Smooth muscle cell (in vitro differentiated cells): Measurements from ENCODE around the gene CTNNA2. TPM values are rescaled to one million over a fixed set of nuclear protein-coding genes. Genes with fewer than 3 reads are reported as not detected.

Experiments
- DNase-seq: peaks from one replicate; lab custom pipeline; 2025; ENCODE audit not compliant: unreplicated experiment; lab: John Stamatoyannopoulos, UW
- H2AFZ ChIP-seq: fragments of 200-600 bp; sonication (generic); 2 replicates; pipeline ENCODE4 v1.6.0; 2016; ENCODE audit warnings: antibody characterized with exemption, low read depth, mild to moderate bottlenecking
- H3F3A ChIP-seq: fragments of 200-600 bp; sonication (generic); 2 replicates; pipeline ENCODE4 v1.6.0; 2017; ENCODE audit warnings: antibody characterized with exemption, low read depth
- H3K27ac ChIP-seq: fragments of 200-600 bp; sonication (generic); 2 replicates; pipeline ENCODE4 v1.5.1; 2016; ENCODE audit warnings: low read depth, mild to moderate bottlenecking
- H3K27me3 ChIP-seq: fragments of 200-600 bp; sonication (generic); 2 replicates; pipeline ENCODE4 v1.6.1; 2016; ENCODE audit warnings: low read depth, mild to moderate bottlenecking
- H3K36me3 ChIP-seq: fragments of 200-600 bp; sonication (generic); 2 replicates; pipeline ENCODE4 v1.5.1; 2016; ENCODE audit warnings: low read depth
- H3K4me1 ChIP-seq: fragments of 200-600 bp; sonication (generic); 2 replicates; pipeline ENCODE4 v1.5.1; 2016; ENCODE audit warnings: low read depth
- H3K4me2 ChIP-seq: fragments of 200-600 bp; sonication (generic); 2 replicates; pipeline ENCODE4 v1.6.0; 2016; ENCODE audit warnings: mild to moderate bottlenecking
- H3K4me3 ChIP-seq: fragments of 200-600 bp; sonication (generic); 2 replicates; pipeline ENCODE4 v1.5.1; 2016; ENCODE audit warnings: mild to moderate bottlenecking
- H3K79me2 ChIP-seq: fragments of 200-600 bp; sonication (generic); 2 replicates; pipeline ENCODE4 v1.6.0; 2016; ENCODE audit warnings: low read depth, mild to moderate bottlenecking
- H3K9ac ChIP-seq: fragments of 200-600 bp; sonication (generic); 2 replicates; pipeline ENCODE4 v1.6.0; 2016; ENCODE audit warnings: low read depth
- H3K9me3 ChIP-seq: fragments of 200-600 bp; sonication (generic); replicated peaks from 2 replicates; pipeline ENCODE4 v1.5.1; 2016; ENCODE audit warnings: low read depth
- H4K20me1 ChIP-seq: fragments of 200-600 bp; sonication (generic); 2 replicates; pipeline ENCODE4 v1.6.0; 2016; ENCODE audit warnings: low read depth
- CTCF ChIP-seq: fragments of 200-600 bp; sonication (generic); IDR thresholded peaks from 2 replicates; pipeline ENCODE4 v1.5.1; 2017; ENCODE audit warnings: borderline replicate concordance, mild to moderate bottlenecking, antibody characterized with exemption; ENCODE audit not compliant: insufficient read depth, poor library complexity, severe bottlenecking
- WGBS: methylation state at CpG from one replicate; pipeline ENCODE4 v1.1.7; 2016; ENCODE audit warnings: low lambda C conversion rate; 5-methylcytosine and 5-hydroxymethylcytosine counted together
- polyA plus RNA-seq: library from polyadenylated mRNA; unstranded; fragments of >200 nt; fragmentation: Nextera tagmentation; extraction: Ambion mirVana; gene quantifications from 2 replicates; pipeline ENCODE4 v1.2.1, GENCODE V29; 2016
- total RNA-seq: library from RNA; depleted of rRNA; stranded (reverse); fragments of >200 nt; gene quantifications from 2 replicates; pipeline ENCODE4 v1.2.3, GENCODE V29; 2014

Gene CTNNA2
- total and polyA plus RNA-seq, 2 experiments from 2014 or later, result not detected

- Histone ChIP-seq H3K36me3 (no peaks in the 10 kb centered on the region), H3K9ac (no peak overlapping the region), H3K79me2 (no peaks in the 10 kb centered on the region), H3K27ac (no peak overlapping the region), H4K20me1 (no peaks in the 10 kb centered on the region), H3K4me1 (no peaks in the 10 kb centered on the region), H2AFZ (no peak overlapping the region), H3K27me3 (no peaks in the 10 kb centered on the region), H3K9me3 (no peaks in the 10 kb centered on the region), H3F3A (no peaks in the 10 kb centered on the region), H3K4me2 (no peak overlapping the region), H3K4me3 (no peak overlapping the region)
- no peak for TF ChIP-seq CTCF
- no peak for DNase-seq
Observed at GRCh38 chr2:79849241-79849640, 336.4 kb downstream of the CTNNA2 start.

DNA sequence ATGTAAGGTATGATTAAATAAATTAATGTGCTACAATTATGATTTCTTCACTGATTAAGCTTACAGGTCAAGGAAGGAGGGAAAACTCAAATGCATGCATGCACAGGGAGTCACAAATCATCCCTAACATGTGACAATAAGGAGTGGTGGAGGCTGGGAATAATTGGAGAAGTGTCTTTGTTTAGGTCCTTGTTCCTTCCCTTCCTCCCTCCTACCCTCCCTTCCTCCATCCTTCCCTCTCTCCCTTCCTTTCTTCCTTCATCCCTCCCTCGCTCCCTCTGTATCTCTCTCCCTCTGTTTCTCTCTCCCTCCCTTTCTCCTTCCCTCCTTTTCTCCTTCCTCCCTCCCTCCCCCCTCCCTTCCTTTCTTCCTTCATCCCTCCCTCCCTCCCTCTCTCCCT lies 337.1 kb downstream of the CTNNA2 start:
- DNase-seq, result no peak
- Histone ChIP-seq H3K4me2 (no peak overlapping the region), H3K4me3 (no peak overlapping the region), H3K9me3 (no peaks in the 10 kb centered on the region), H3K9ac (no peak overlapping the region), H3K27me3 (no peaks in the 10 kb centered on the region), H2AFZ (no peak overlapping the region), H4K20me1 (no peaks in the 10 kb centered on the region), H3K36me3 (no peaks in the 10 kb centered on the region), H3K27ac (no peak overlapping the region), H3F3A (no peaks in the 10 kb centered on the region), H3K79me2 (no peaks in the 10 kb centered on the region), H3K4me1 (no peaks in the 10 kb centered on the region)
- WGBS, result 67% methylated on average over 1 of the region's 1 CpG
- TF ChIP-seq CTCF, result no peak

GRCh38 chr2:79850912-79851311 lies 338.1 kb downstream of the CTNNA2 start:
- H3K36me3 ChIP-seq, result no peaks in the 10 kb centered on the region
- TF ChIP-seq CTCF, result no peak
- no peak for DNase-seq
- H3K9ac ChIP-seq, result no peak overlapping the region
- no peaks in the 10 kb centered on the region for H3F3A ChIP-seq
- H2AFZ ChIP-seq, result no peak overlapping the region
- H3K79me2 ChIP-seq, result no peaks in the 10 kb centered on the region
- H3K4me3 ChIP-seq, result no peak overlapping the region
- H3K4me2 ChIP-seq, result no peak overlapping the region
- H3K27me3 ChIP-seq, result no peaks in the 10 kb centered on the region
- no peak overlapping the region for H3K27ac ChIP-seq
- H3K9me3 ChIP-seq, result no peaks in the 10 kb centered on the region
- no peaks in the 10 kb centered on the region for H3K4me1 ChIP-seq
- no peaks in the 10 kb centered on the region for H4K20me1 ChIP-seq

GRCh38 chr2:79855264-79856006 lies 342.6 kb downstream of the CTNNA2 start:
- Histone ChIP-seq H3K9me3 (no peaks in the 10 kb centered on the region), H3K4me2 (no peak overlapping the region), H3K27ac (no peak overlapping the region), H3K79me2 (no peaks in the 10 kb centered on the region), H3K9ac (no peak overlapping the region), H3F3A (no peaks in the 10 kb centered on the region), H3K36me3 (no peaks in the 10 kb centered on the region), H3K4me3 (no peak overlapping the region), H4K20me1 (no peaks in the 10 kb centered on the region), H3K4me1 (no peaks in the 10 kb centered on the region), H3K27me3 (no peaks in the 10 kb centered on the region), H2AFZ (no peak overlapping the region)
- WGBS, result 71% methylated on average over 10 of the region's 10 CpGs
- TF ChIP-seq CTCF, result peak; percentile 58
- DNase-seq, result no peak
